HEK293T (cell line): ENCODE data around the gene METTL3.

ENCODE experiments used
- CTCF ChIA-PET: fragments of 350-600 bp; formaldehyde crosslinking; extraction: SDS; loops from one replicate; lab custom pipeline; 2021; ENCODE audit warnings: antibody characterized with exemption, inconsistent platforms; lab: Yijun Ruan, JAX
- POLR2A ChIA-PET: fragments of 350-600 bp; formaldehyde crosslinking; extraction: SDS; loops from one replicate; lab custom pipeline; 2020; ENCODE audit warnings: antibody characterized with exemption, inconsistent platforms; lab: Yijun Ruan, JAX
- DNase-seq: peaks from one replicate; pipeline ENCODE4 v3.0.0; 2012; ENCODE audit warnings: mixed read lengths; ENCODE audit errors: extremely low spot score
- ARNT ChIP-seq: fragments of 450-650 bp; IDR thresholded peaks from 2 replicates; pipeline ENCODE4 v1.6.1; 2017; ENCODE audit warnings: mild to moderate bottlenecking
- BHLHE40 ChIP-seq: fragments of 450-650 bp; IDR thresholded peaks from 2 replicates; pipeline ENCODE4 v1.6.1; 2016; ENCODE audit warnings: mild to moderate bottlenecking, moderate library complexity, borderline replicate concordance
- CTBP1 ChIP-seq: fragments of 450-650 bp; IDR thresholded peaks from 2 replicates; pipeline ENCODE4 v1.6.1; 2016; ENCODE audit warnings: borderline replicate concordance
- ELF4 ChIP-seq: fragments of 450-650 bp; IDR thresholded peaks from 2 replicates; pipeline ENCODE4 v1.6.1; 2017; ENCODE audit warnings: antibody characterized with exemption
- FOXA1 ChIP-seq: fragments of 450-650 bp; IDR thresholded peaks from 2 replicates; pipeline ENCODE4 v1.6.1; 2016; ENCODE audit warnings: mild to moderate bottlenecking
- FOXK2 ChIP-seq: fragments of 450-650 bp; IDR thresholded peaks from 2 replicates; pipeline ENCODE4 v1.6.1; 2016; ENCODE audit warnings: mild to moderate bottlenecking
- FOXM1 ChIP-seq: fragments of 450-650 bp; IDR thresholded peaks from 2 replicates; pipeline ENCODE4 v1.6.1; 2017; ENCODE audit warnings: mild to moderate bottlenecking, borderline replicate concordance
- HDGF ChIP-seq: fragments of 450-650 bp; IDR thresholded peaks from 2 replicates; pipeline ENCODE4 v1.6.1; 2017; ENCODE audit warnings: antibody characterized with exemption, borderline replicate concordance
- L3MBTL2 ChIP-seq: fragments of 450-650 bp; conservative IDR thresholded peaks from 2 replicates; pipeline ENCODE4 v1.6.1; 2016; ENCODE audit warnings: mild to moderate bottlenecking
- LEF1 ChIP-seq: fragments of 450-650 bp; IDR thresholded peaks from 2 replicates; pipeline ENCODE4 v1.6.1; 2017; ENCODE audit warnings: mild to moderate bottlenecking, borderline replicate concordance
- NFRKB ChIP-seq: fragments of 450-650 bp; IDR thresholded peaks from 2 replicates; pipeline ENCODE4 v1.6.1; 2016; ENCODE audit warnings: mild to moderate bottlenecking, moderate library complexity
- PKNOX1 ChIP-seq: fragments of 450-650 bp; IDR thresholded peaks from 2 replicates; pipeline ENCODE4 v1.6.1; 2016
- SP1 ChIP-seq: fragments of 450-650 bp; IDR thresholded peaks from 2 replicates; pipeline ENCODE4 v1.6.1; 2017
- SUZ12 ChIP-seq: fragments of 450-650 bp; IDR thresholded peaks from 2 replicates; pipeline ENCODE4 v1.6.1; 2016; ENCODE audit warnings: mild to moderate bottlenecking
- TARDBP ChIP-seq: fragments of 450-650 bp; IDR thresholded peaks from 2 replicates; pipeline ENCODE4 v1.6.1; 2016
- ZNF384 ChIP-seq: fragments of 450-650 bp; IDR thresholded peaks from 2 replicates; pipeline ENCODE4 v1.6.1; 2016

METTL3 gene

GRCh38 chr14:21526672-21527317, 15.7 kb upstream of the METTL3 start:
- no peak for DNase-seq
- POLR2A ChIA-PET: interaction anchor here (0.7 to 12.6 kb wide), 19 partner anchors 8 to 886 kb away, joined by 3 to 257 read pairs (median 4); partner anchors contain the start of genes METTL3, OR10G3, RAB2B and TOX4
- no peak for TF ChIP-seq ARNT
- no peak for TF ChIP-seq CTBP1
- no peak for TF ChIP-seq TARDBP
- CTCF ChIA-PET: interaction anchor here (0.7 to 1.9 kb wide), 5 partner anchors 11 to 50 kb away, joined by 3 to 6 read pairs (median 3); partner anchors contain the start of genes METTL3, RAB2B and TOX4

- ChIA-PET CTCF (interaction anchor here (0.5 to 1.9 kb wide), 6 partner anchors 15 to 1296 kb away, joined by 3 to 6 read pairs (median 3); partner anchors contain the start of genes METTL3, RAB2B and TOX4), POLR2A (interaction anchor here (0.7 to 12.6 kb wide), 19 partner anchors 9 to 886 kb away, joined by 3 to 257 read pairs (median 4); partner anchors contain the start of genes METTL3, OR10G3, RAB2B and TOX4)
- TF ChIP-seq SP1: no peak
- TF ChIP-seq FOXK2: no peak
- TF ChIP-seq ELF4: no peak
- TF ChIP-seq BHLHE40: no peak
- TF ChIP-seq NFRKB: no peak
- TF ChIP-seq ZNF384: no peak
- TF ChIP-seq LEF1: no peak
- no peak for TF ChIP-seq TARDBP
- TF ChIP-seq CTBP1: no peak
- TF ChIP-seq HDGF: no peak
- no peak for TF ChIP-seq FOXA1
- no peak for TF ChIP-seq SUZ12
- no peak for TF ChIP-seq L3MBTL2
- DNase-seq: peak; percentile 78
Observed at GRCh38 chr14:21525962-21526671, 15.0 kb upstream of the METTL3 start, which contains the start of gene SALL2. SALL2 (minus strand) TSS chr14:21526346; CDS start chr14:21526127, 219 bp downstream.

GRCh38 chr14:21525571-21525961, 14.4 kb upstream of the METTL3 start:
- DNase-seq: peak; percentile 39
- POLR2A ChIA-PET: interaction anchor here (0.7 to 12.6 kb wide), 11 partner anchors 10 to 217 kb away, joined by 3 to 257 read pairs (median 6); partner anchors contain the start of gene METTL3
- no peak for TF ChIP-seq SP1
- TF ChIP-seq NFRKB: no peak
- no peak for TF ChIP-seq SUZ12
- no peak for TF ChIP-seq TARDBP
- TF ChIP-seq LEF1: no peak
- TF ChIP-seq HDGF: no peak
- no peak for TF ChIP-seq PKNOX1
- no peak for TF ChIP-seq L3MBTL2
- TF ChIP-seq ZNF384: no peak
- TF ChIP-seq FOXA1: no peak
- TF ChIP-seq ARNT: no peak
- no peak for TF ChIP-seq FOXK2
- TF ChIP-seq BHLHE40: no peak
- TF ChIP-seq ELF4: no peak
- TF ChIP-seq FOXM1: no peak
- TF ChIP-seq CTBP1: no peak
- CTCF ChIA-PET: interaction anchor here (0.5 to 1.9 kb wide), 5 partner anchors 14 to 224 kb away, joined by 3 to 6 read pairs (median 3); partner anchors contain the start of genes METTL3, RAB2B and TOX4

GRCh38 chr14:21524575-21525490, 13.7 kb upstream of the METTL3 start:
- ChIA-PET CTCF (interaction anchor here (0.5 kb wide), 1 partner anchor 225 kb away, joined by 3 read pairs; no protein-coding TSS in a partner anchor), POLR2A (interaction anchor here (0.7 to 12.6 kb wide), 4 partner anchors 12 to 33 kb away, joined by 3 to 257 read pairs (median 20); partner anchors contain the start of gene METTL3)
- DNase-seq: no peak
- TF ChIP-seq ARNT: no peak
- no peak for TF ChIP-seq BHLHE40
- no peak for TF ChIP-seq NFRKB
- TF ChIP-seq ELF4: no peak
- TF ChIP-seq SP1: no peak
- TF ChIP-seq CTBP1: no peak

- POLR2A ChIA-PET: interaction anchor here (0.8 to 12.6 kb wide), 2 partner anchors 11 to 15 kb away, joined by 3 to 257 read pairs; partner anchors contain the start of gene METTL3
- CTCF ChIA-PET: no interaction called here
Observed at GRCh38 chr14:21523203-21523602, 12.1 kb upstream of the METTL3 start.

GRCh38 chr14:21521501-21521900, 10.4 kb upstream of the METTL3 start:
- ChIA-PET POLR2A (interaction anchor here (12.6 kb wide), 1 partner anchor 9 kb away, joined by 257 read pairs; the partner anchor contains the start of gene METTL3), CTCF (no interaction called here)

More at GRCh38 chr14:21523203-21523602, 12.1 kb upstream of the METTL3 start:
- DNase-seq: no peak
- TF ChIP-seq FOXK2 (no peak), NFRKB (no peak), FOXA1 (no peak), ARNT (no peak), SUZ12 (no peak), LEF1 (no peak), SP1 (no peak), HDGF (no peak), ZNF384 (no peak)

More at GRCh38 chr14:21521501-21521900, 10.4 kb upstream of the METTL3 start:
- no peak for DNase-seq
- no peak for TF ChIP-seq TARDBP
- TF ChIP-seq CTBP1: no peak
- TF ChIP-seq LEF1: no peak
- TF ChIP-seq ZNF384: no peak
- no peak for TF ChIP-seq HDGF
- TF ChIP-seq ELF4: no peak
- TF ChIP-seq FOXK2: no peak
- TF ChIP-seq PKNOX1: no peak
- no peak for TF ChIP-seq FOXA1
- TF ChIP-seq FOXM1: no peak
- no peak for TF ChIP-seq SUZ12
- TF ChIP-seq NFRKB: no peak
- TF ChIP-seq SP1: no peak
